NCI-H748 (cell line): Measurements from ENCODE around the gene CHKA.
A peak's percentile ranks its signal among the peaks of the same experiment; 100 is the strongest.

Source experiments
- DNase-seq: peaks from one replicate; lab custom pipeline; 2025; ENCODE audit not compliant: unreplicated experiment; lab: John Stamatoyannopoulos, UW

Gene CHKA

GRCh38 chr11:68002938-68003845 is 118.0 kb downstream of the CHKA start:
- peak; percentile 57 for DNase-seq
